C4-2B (cell line): ENCODE data around the gene ZNF200.
"Not testable (repeated sequence)": the region's sequence is repeated elsewhere in the genome, so short reads cannot be mapped to it uniquely, and the experiment has no call there.

Source experiments
- H3K27ac ChIP-seq: fragments of 450-650 bp; 2 replicates; pipeline ENCODE4 v1.5.1; 2017
- ZFX ChIP-seq: fragments of 450-650 bp; IDR thresholded peaks from 2 replicates; pipeline ENCODE4 v1.6.1; 2017
- TF ChIP-seq, protein P1 (sequence below): fragments of 450-650 bp; conservative IDR thresholded peaks from 2 replicates; pipeline ENCODE4 v1.5.1; 2017; ENCODE audit warnings: mild to moderate bottlenecking

The ZNF200 gene

DNA sequence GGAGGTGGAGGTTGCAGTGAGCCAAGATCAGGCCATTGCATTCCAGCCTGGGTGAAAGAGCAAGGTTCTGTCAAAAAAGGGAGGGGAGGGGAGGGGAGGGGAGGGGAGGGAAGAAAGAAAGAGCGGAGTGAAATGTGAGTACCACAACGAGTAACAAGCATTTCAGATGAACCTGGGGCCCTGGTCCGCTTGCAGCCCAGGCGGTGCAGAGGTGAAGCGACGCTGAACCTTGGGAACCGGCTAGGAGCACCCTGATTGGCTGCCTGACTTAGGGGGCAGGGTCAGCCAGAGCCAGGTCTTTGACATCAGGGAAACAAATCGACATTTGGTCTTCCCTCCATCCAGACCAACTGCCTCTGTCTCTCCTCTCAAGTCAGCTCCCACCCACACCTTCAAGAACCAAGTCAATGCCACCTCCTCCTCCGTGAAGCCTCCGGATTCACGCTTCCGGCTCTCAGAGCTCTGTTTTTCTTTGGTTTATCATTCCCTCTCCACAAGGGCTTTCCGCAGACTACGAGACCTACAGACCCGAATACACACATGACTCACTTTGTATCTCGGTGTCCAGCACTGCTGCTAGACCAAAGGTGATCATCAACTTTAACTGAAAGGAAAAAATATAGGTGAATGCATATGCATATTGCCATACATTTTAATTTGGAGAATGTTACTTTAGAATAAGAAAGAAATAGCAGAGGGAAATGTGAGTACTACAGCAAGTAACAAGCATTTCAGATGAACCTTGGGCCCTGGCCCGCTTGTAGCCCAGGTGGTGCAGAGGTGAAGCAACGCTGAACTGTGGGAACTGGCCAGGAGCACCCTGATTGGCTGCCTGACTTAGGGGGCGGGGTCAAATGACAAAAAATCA, 27.6 kb downstream of the ZNF200 start:
- TF ChIP-seq, protein P1, sequence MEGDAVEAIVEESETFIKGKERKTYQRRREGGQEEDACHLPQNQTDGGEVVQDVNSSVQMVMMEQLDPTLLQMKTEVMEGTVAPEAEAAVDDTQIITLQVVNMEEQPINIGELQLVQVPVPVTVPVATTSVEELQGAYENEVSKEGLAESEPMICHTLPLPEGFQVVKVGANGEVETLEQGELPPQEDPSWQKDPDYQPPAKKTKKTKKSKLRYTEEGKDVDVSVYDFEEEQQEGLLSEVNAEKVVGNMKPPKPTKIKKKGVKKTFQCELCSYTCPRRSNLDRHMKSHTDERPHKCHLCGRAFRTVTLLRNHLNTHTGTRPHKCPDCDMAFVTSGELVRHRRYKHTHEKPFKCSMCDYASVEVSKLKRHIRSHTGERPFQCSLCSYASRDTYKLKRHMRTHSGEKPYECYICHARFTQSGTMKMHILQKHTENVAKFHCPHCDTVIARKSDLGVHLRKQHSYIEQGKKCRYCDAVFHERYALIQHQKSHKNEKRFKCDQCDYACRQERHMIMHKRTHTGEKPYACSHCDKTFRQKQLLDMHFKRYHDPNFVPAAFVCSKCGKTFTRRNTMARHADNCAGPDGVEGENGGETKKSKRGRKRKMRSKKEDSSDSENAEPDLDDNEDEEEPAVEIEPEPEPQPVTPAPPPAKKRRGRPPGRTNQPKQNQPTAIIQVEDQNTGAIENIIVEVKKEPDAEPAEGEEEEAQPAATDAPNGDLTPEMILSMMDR, result no peak
- TF ChIP-seq ZFX, result no peak
- no peak overlapping the region for H3K27ac ChIP-seq

DNA sequence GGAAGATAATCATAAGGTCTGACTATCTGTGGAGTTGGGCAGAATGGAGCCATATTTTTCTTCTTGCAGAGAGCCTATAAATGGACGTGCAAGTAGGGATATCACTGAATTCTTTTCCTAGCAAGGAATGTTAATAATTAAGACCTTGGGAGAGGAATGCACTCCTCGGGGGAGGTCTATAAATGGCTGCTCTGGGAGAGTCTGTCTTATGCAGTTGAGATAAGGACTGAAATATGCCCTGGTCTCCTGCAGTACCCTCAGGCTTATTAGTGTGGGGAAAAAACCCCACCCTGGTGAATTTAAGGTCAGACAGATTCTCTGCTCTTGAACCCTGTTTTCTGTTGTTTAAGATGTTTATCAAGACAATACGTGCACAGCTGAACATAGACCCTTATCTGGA, 29.0 kb downstream of the ZNF200 start:
- not testable (repeated sequence) for H3K27ac ChIP-seq

DNA sequence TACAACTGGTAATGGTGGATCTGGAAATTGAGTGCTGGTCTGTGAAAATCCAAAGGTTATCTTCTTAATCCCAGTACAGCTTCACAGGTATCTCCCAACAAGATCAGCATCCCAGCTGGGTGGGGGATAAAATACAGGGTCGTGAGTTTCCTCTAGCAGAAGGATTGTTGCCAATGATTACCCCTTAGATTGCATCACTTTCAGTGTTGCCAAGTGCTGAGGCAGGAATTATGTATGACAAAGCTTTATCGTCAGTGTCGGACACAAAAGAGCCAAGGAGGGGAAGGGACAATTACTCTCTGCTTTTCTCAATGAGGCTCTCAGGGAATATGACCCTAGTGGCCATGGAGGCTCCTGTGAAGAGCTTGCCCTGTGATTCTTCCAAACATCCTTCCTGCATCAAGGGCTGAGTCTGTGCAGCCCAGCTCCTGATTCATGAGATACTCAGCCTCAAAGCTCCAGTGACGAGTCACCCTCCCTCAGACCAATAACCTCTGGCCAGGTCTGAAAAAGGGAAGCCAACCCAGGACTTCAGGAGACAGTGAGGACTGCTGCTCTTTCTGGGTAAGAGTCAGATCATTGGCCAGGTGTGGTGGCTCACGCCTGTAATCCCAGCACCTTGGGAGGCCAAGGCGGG, 31.9 kb downstream of the ZNF200 start:
- no peak overlapping the region for H3K27ac ChIP-seq
- TF ChIP-seq ZFX, result no peak
- TF ChIP-seq, protein P1, result no peak

DNA sequence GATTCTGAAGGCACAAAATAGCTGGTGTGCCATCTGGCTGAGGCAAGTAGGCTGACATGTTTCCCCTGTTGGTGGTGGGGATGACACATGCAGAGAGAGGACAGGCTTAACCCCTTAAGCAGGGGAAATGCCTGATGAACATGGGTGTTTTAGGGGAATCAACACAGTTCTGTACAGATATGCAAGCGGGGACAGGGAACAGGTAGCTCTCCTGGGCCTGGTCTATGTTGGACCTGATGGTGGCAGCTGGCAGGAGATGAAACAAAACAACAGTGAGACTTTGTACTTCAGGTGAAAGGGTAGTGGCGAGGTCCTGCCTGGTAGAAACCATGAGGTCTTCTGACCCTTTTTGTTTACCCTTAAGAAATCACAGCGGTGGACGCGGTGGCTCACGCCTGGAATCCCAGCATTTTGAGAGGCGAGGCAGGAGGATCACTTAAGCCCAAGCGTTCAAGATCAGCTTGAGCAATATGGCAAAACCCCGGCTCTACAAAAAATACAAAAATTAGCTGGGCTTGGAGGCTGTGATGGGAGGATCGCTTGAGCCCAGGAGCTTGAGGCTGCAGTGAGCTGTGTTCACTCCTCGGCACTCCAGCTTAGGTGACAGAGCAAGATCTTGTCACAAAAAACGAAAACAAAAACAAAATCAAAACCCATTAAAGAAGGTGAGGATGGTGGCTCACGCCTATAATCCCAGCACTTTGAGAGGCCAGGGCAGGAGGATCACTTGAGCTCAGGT, 36.5 kb downstream of the ZNF200 start:
- H3K27ac ChIP-seq, result no peak overlapping the region
- TF ChIP-seq, protein P1, result no peak
- no peak for TF ChIP-seq ZFX

DNA sequence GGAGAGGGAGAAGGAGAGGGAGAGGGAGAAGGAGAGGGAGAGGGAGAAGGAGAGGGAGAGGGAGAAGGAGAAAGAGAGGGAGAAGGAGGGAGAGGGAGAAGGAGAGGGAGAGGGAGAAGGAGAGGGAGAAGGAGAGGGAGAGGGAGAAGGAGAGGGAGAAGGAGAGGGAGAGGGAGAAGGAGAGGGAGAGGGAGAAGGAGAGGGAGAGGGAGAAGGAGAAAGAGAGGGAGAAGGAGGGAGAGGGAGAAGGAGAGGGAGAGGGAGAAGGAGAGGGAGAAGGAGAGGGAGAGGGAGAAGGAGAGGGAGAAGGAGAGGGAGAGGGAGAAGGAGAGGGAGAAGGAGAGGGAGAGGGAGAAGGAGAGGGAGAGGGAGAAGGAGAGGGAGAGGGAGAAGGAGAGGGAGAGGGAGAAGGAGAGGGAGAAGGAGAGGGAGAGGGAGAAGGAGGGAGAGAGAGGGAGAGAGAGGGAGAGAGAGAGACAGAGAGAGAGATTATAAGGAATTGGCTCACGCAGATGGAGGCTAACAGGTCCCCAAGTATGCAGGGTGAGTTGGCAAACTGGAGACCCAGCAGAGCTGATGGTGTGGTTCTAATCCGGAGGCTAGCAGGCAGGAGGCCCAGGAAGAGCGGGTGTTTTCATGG, 37.1 kb downstream of the ZNF200 start:
- H3K27ac ChIP-seq, result not testable (repeated sequence)

DNA sequence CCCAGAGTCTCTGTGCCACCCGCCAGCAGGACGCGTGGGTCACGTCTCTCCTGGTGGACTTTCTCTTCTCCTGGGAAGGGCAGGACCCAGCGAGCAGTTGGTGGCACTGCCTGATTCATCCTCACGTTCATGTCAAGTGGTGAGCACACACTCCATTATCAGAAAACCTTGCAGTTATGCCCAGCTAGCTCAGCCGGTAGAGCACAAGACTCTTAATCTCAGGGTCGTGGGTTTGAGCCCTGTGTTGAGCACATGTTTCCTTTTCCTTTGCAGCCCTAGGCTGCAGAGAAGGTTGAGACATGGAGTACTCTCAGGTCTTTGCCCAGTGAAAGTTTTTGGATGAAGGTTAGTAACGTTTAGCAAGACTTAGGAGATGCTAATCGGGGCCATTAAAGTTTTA, 39.0 kb downstream of the ZNF200 start:
- no peak overlapping the region for H3K27ac ChIP-seq
- TF ChIP-seq ZFX, result no peak
- TF ChIP-seq, protein P1, result no peak

DNA sequence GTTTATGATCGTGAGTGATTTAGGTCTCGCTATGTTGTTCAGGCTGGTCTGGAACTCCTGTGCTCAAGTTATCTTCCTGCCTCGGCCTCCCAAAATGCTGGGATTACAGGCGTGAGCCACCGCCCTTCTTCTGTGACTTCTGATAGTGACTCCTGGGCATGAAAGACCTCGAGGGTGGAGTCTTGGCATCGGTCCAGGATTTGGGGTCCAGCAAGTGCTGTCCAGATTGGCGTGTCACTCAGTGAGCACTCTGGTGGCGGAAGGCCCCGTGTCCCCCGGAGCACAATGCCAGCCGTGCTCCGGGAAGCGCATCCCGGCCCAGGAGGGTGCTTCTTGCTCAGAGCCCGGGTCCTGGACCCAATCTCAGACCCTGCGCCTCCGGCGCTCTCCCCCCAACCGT, 40.2 kb downstream of the ZNF200 start:
- no peak for TF ChIP-seq ZFX
- TF ChIP-seq, protein P1, result no peak
- no peak overlapping the region for H3K27ac ChIP-seq
